Hepatocyte (in vitro differentiated cells): Measurements from ENCODE around the gene RFT1. TPM values are rescaled to one million over a fixed set of nuclear protein-coding genes. Genes with fewer than 3 reads are reported as not detected.

ENCODE experiments used
- DNase-seq: peaks from one replicate; pipeline ENCODE4 v3.0.0-alpha.2; 2016; ENCODE audit warnings: low spot score
- H2AFZ ChIP-seq: fragments of 200-600 bp; sonication (generic); 2 replicates; pipeline ENCODE4 v1.6.0; 2016; ENCODE audit warnings: antibody characterized with exemption, mild to moderate bottlenecking
- H3K27ac ChIP-seq: fragments of 200-600 bp; sonication (generic); 2 replicates; pipeline ENCODE4 v1.5.1; 2016; ENCODE audit warnings: mild to moderate bottlenecking
- H3K27me3 ChIP-seq: fragments of 200-600 bp; sonication (generic); 2 replicates; pipeline ENCODE4 v1.6.1; 2016
- H3K36me3 ChIP-seq: fragments of 200-600 bp; sonication (generic); replicated peaks from 2 replicates; pipeline ENCODE4 v1.5.1; 2016; ENCODE audit warnings: low read depth; ENCODE audit not compliant: insufficient read depth
- H3K4me1 ChIP-seq: fragments of 200-600 bp; sonication (generic); 2 replicates; pipeline ENCODE4 v1.5.1; 2016; ENCODE audit warnings: mild to moderate bottlenecking, moderate library complexity; ENCODE audit not compliant: insufficient read depth
- H3K4me2 ChIP-seq: fragments of 200-600 bp; sonication (generic); 2 replicates; pipeline ENCODE4 v1.6.0; 2016
- H3K4me3 ChIP-seq: fragments of 200-600 bp; sonication (generic); 2 replicates; pipeline ENCODE4 v1.5.1; 2016; ENCODE audit warnings: mild to moderate bottlenecking
- H3K79me2 ChIP-seq: fragments of 200-600 bp; sonication (generic); 2 replicates; pipeline ENCODE4 v1.6.0; 2017; ENCODE audit warnings: mild to moderate bottlenecking
- H3K9me2 ChIP-seq: fragments of 200-600 bp; sonication (generic); replicated peaks from 2 replicates; pipeline ENCODE4 v1.6.0; 2017; ENCODE audit warnings: mild to moderate bottlenecking; ENCODE audit not compliant: insufficient read depth
- H3K9me3 ChIP-seq: fragments of 200-600 bp; sonication (generic); 2 replicates; pipeline ENCODE4 v1.5.1; 2016; ENCODE audit warnings: low read depth, mild to moderate bottlenecking
- H4K20me1 ChIP-seq: fragments of 200-600 bp; sonication (generic); 2 replicates; pipeline ENCODE4 v1.6.0; 2016; ENCODE audit warnings: mild to moderate bottlenecking; ENCODE audit not compliant: insufficient read depth, poor library complexity, severe bottlenecking
- EZH2 ChIP-seq: fragments of 200-600 bp; sonication (generic); IDR thresholded peaks from 2 replicates; pipeline ENCODE4 v1.6.1; 2016; ENCODE audit warnings: antibody characterized with exemption, mild to moderate bottlenecking, borderline replicate concordance
- EZH2phosphoT487 ChIP-seq: fragments of 200-600 bp; sonication (generic); IDR thresholded peaks from one replicate; pipeline ENCODE4 v1.6.1; 2018; ENCODE audit warnings: antibody characterized with exemption, mild to moderate bottlenecking, low read depth, moderate library complexity; ENCODE audit not compliant: unreplicated experiment, severe bottlenecking
- WGBS: methylation state at CpG from one replicate; pipeline ENCODE4 v1.1.6; 2016; ENCODE audit warnings: low lambda C conversion rate; ENCODE audit errors: missing lambda C conversion rate; 5-methylcytosine and 5-hydroxymethylcytosine counted together
- polyA plus RNA-seq: library from polyadenylated mRNA; unstranded; fragments of >200 nt; fragmentation: Nextera tagmentation; extraction: Ambion mirVana; gene quantifications from 2 replicates; pipeline ENCODE4 v1.2.1, GENCODE V29; 2016
- total RNA-seq: library from RNA; depleted of rRNA; stranded (reverse); fragments of >200 nt; gene quantifications from 2 replicates; pipeline ENCODE4 v1.2.3, GENCODE V29; 2014
- TF ChIP-seq, protein P1 (sequence below): fragments of 200-600 bp; sonication (generic); IDR thresholded peaks from 2 replicates; pipeline ENCODE4 v1.5.1; 2016; ENCODE audit warnings: antibody characterized with exemption, mild to moderate bottlenecking; ENCODE audit not compliant: poor library complexity

RFT1 gene
- total and polyA plus RNA-seq, 2 experiments from 2014 or later: 15.9 to 32.0 TPM

DNA sequence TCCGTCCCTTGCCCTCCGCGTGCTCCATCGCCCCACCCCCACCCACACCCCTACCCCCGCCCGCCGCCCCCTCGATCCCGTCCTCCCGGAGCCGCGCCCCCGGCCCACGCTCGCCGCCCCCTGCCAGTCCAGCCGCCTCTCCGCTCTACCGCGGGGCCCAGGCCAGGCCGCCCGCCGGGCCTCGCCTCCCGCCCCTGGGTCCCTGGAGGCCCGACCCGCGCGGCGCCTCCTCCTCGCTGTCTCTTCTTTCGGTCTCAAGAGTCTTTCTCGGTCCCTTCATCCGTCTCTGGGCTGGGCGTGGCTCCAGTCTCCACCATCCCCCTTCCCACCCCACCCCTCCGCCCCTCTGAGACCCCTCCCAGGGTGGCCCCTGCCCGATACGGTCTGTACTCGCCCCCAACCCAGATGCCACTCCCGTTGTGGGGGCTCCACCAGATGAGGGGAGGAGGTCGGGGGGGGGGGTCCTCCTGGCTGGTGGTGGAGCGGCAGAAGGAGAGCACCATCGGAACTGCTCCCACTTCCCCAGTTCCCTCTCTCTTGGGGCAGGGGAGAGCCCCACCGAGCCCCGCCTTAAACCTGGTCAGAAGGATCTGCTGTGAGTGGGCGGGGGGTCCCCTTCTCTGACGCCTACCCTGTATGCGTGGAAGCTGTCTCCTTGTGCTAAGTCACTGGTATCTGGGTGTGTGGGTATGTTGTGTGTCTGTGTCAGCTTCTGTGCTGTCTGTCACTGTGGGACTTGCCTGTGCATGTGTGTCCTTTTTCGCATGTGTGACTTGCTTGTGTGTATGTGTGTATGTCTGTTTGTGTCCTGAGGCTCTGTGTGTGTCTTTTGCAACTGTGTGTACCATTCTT lies 31.8 kb upstream of the RFT1 start:
- peak; percentile 63 for DNase-seq
- Histone ChIP-seq H3K9me2 (no peaks in the 10 kb centered on the region), H3K27ac (peak overlapping the region; percentile 91), H3K36me3 (no peaks in the 10 kb centered on the region), H3K27me3 (no peaks in the 10 kb centered on the region), H4K20me1 (peaks cover 10% of the 10 kb centered on the region), H3K9me3 (no peaks in the 10 kb centered on the region), H3K4me3 (peak overlapping the region; percentile 92), H2AFZ (peak overlapping the region; percentile 94), H3K79me2 (peaks cover 51% of the 10 kb centered on the region), H3K4me1 (peaks cover 38% of the 10 kb centered on the region), H3K4me2 (peak overlapping the region; percentile 98)
- 11% methylated on average over 25 of the region's 49 CpGs for WGBS
- TF ChIP-seq EZH2phosphoT487 (no peak), EZH2 (no peak)
- TF ChIP-seq, protein P1, sequence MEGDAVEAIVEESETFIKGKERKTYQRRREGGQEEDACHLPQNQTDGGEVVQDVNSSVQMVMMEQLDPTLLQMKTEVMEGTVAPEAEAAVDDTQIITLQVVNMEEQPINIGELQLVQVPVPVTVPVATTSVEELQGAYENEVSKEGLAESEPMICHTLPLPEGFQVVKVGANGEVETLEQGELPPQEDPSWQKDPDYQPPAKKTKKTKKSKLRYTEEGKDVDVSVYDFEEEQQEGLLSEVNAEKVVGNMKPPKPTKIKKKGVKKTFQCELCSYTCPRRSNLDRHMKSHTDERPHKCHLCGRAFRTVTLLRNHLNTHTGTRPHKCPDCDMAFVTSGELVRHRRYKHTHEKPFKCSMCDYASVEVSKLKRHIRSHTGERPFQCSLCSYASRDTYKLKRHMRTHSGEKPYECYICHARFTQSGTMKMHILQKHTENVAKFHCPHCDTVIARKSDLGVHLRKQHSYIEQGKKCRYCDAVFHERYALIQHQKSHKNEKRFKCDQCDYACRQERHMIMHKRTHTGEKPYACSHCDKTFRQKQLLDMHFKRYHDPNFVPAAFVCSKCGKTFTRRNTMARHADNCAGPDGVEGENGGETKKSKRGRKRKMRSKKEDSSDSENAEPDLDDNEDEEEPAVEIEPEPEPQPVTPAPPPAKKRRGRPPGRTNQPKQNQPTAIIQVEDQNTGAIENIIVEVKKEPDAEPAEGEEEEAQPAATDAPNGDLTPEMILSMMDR: no peak

DNA sequence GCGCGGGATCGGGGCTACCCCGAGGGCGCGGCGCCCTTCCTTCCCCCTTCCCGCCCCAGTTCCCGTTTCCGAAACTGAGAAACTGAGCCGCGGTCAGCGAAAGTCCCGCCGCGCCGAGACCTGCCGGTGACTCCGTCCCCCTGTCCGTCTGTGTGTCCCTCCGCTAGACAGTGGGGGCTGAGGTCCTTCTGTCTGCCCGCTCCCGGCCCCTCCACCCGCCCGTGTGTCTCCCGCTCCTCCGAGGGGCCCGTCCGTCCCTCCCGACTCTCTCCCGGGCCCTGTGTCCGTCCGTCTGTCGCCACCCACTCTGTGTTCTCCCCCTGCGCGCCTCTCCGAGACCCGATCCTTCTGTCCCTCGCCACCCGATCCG lies 31.2 kb upstream of the RFT1 start:
- 6% methylated on average over 17 of the region's 41 CpGs for WGBS
- TF ChIP-seq EZH2phosphoT487 (no peak), EZH2 (no peak)
- TF ChIP-seq, protein P1: no peak
- Histone ChIP-seq H3K9me2 (no peaks in the 10 kb centered on the region), H3K27me3 (no peaks in the 10 kb centered on the region), H3K9me3 (no peaks in the 10 kb centered on the region), H3K27ac (peak overlapping the region; percentile 91), H3K79me2 (peaks cover 44% of the 10 kb centered on the region), H2AFZ (peak overlapping the region; percentile 94), H3K4me3 (peak overlapping the region; percentile 92), H3K4me2 (peak overlapping the region; percentile 98), H4K20me1 (peaks cover 9% of the 10 kb centered on the region), H3K4me1 (peaks cover 38% of the 10 kb centered on the region), H3K36me3 (no peaks in the 10 kb centered on the region)
- DNase-seq: no peak

DNA sequence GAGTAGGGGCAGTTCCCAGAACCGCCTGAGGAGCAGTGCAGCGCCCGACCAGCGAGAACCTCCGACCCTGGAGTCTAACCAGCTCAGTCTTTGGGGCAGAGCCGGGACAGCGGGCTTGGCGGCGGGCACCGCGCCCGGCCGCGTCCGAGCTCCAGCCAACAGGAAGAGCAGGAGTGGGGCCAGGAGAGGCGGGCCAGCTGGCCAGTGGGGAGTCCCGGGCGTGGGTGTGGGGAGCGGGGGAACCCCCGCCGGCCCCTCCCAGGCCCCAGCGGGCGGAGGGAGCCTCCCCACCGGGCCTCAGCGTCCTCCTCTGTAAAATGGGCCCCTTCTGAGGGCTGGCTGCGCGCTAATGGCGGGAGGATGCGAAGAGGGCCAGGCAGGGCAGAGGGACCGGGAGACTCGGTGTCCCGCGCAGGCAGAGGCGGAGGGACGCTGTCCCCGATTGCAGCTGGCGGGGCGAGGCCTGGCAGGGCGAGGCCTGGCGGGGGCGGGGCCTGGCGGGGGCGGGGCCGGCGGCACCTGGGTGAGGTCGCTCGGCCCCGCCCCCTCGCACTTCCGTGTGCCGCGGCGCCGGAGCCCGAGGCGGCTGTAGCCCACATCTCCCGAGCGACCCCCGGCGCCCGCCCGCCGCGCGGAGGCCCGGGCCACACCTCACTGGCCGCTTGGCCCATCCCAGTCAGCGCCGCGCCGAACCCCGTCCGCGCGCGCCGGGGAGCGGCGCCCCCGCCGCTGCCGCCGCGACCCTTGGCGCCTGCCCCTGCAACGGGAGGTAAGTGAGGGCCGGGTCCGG lies 30.6 kb upstream of the RFT1 start, which contains the start of gene PRKCD:
Gene PRKCD, plus strand, starts transcription at position 550 of the 790 bp plus-strand sequence. CDS start 17,214 bp downstream, outside the sequence.
- WGBS: 2% methylated on average over 17 of the region's 88 CpGs
- Histone ChIP-seq H3K9me3 (no peaks in the 10 kb centered on the region), H3K4me2 (peak within 1 kb of the TSS; percentile 98), H3K4me1 (peaks cover 39% of the 10 kb centered on the region), H3K27me3 (no peaks in the 10 kb centered on the region), H3K36me3 (no peaks in the 10 kb centered on the region), H3K27ac (peak within 1 kb of the TSS; percentile 93), H4K20me1 (peaks cover 4% of the 10 kb centered on the region), H3K4me3 (peak within 1 kb of the TSS; percentile 92), H3K9me2 (no peaks in the 10 kb centered on the region), H2AFZ (peak within 1 kb of the TSS; percentile 94), H3K79me2 (peaks cover 41% of the 10 kb centered on the region)
- peak; percentile 93 for DNase-seq
- TF ChIP-seq EZH2phosphoT487: no peak
- TF ChIP-seq EZH2: no peak
- TF ChIP-seq, protein P1: peak; percentile 28
